Endothelial cell (in vitro differentiated cells): Measurements from ENCODE around the gene UTS2B. TPM values are rescaled to one million over a fixed set of nuclear protein-coding genes. Genes with fewer than 3 reads are reported as not detected.

Experiments
- DNase-seq: peaks from one replicate; pipeline ENCODE4 v3.0.0; 2021; ENCODE audit warnings: low spot score
- H3K27ac Mint-ChIP-seq: one replicate; pipeline ENCODE4 v1.8.0; 2021; ENCODE audit warnings: mixed read lengths, inconsistent platforms; ENCODE audit not compliant: unreplicated experiment
- H3K27me3 Mint-ChIP-seq: one replicate; pipeline ENCODE4 v1.8.0; 2021; ENCODE audit warnings: mild to moderate bottlenecking, moderate library complexity, mixed read lengths, inconsistent platforms; ENCODE audit not compliant: unreplicated experiment
- H3K36me3 Mint-ChIP-seq: one replicate; pipeline ENCODE4 v1.8.0; 2021; ENCODE audit warnings: mild to moderate bottlenecking, low read depth, mixed read lengths, inconsistent platforms; ENCODE audit not compliant: unreplicated experiment
- H3K4me1 Mint-ChIP-seq: one replicate; pipeline ENCODE4 v1.8.0; 2021; ENCODE audit warnings: mild to moderate bottlenecking, mixed read lengths, inconsistent platforms; ENCODE audit not compliant: unreplicated experiment
- H3K4me3 Mint-ChIP-seq: one replicate; pipeline ENCODE4 v1.8.0; 2021; ENCODE audit warnings: mild to moderate bottlenecking, mixed read lengths, inconsistent platforms; ENCODE audit not compliant: unreplicated experiment
- H3K9me3 Mint-ChIP-seq: one replicate; pipeline ENCODE4 v1.8.0; 2021; ENCODE audit warnings: mixed read lengths, inconsistent platforms; ENCODE audit not compliant: unreplicated experiment
- total RNA-seq: library from RNA; stranded (reverse); fragmentation: NEBNext Ultra II Directional; extraction: Animal tissue kit (Norgen Biotek cat#: 25700); gene quantifications from one replicate; pipeline ENCODE4 v1.2.1, GENCODE V29; 2021; ENCODE audit not compliant: unreplicated experiment
- TF ChIP-seq, protein P1 (sequence below): fragments of 200-600 bp; sonication (generic); IDR thresholded peaks from one replicate; pipeline ENCODE4 v1.5.0; 2021; ENCODE audit warnings: antibody characterized with exemption; ENCODE audit not compliant: unreplicated experiment

Gene UTS2B
- total RNA-seq, 1 donor from 2014 or later, result not detected

DNA sequence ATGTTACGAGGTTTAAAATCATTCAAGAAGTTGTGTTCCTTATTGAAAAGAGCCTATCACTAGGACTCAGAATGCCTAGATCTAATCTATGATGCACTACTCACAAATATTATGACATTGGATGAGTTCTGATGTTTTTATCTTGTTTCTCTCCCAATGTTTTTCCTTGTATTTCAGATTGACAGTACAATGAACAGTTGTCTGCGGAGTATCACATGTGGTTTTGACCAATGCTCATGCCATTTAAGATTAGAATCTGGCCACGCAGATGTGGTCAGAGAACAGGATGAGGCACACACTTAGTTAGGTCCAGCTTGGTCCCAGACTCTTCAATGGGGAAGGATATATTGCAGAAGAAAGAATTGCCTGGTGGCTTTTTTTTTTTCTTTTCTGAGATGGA, 26.7 kb downstream of the UTS2B start:
- TF ChIP-seq, protein P1, sequence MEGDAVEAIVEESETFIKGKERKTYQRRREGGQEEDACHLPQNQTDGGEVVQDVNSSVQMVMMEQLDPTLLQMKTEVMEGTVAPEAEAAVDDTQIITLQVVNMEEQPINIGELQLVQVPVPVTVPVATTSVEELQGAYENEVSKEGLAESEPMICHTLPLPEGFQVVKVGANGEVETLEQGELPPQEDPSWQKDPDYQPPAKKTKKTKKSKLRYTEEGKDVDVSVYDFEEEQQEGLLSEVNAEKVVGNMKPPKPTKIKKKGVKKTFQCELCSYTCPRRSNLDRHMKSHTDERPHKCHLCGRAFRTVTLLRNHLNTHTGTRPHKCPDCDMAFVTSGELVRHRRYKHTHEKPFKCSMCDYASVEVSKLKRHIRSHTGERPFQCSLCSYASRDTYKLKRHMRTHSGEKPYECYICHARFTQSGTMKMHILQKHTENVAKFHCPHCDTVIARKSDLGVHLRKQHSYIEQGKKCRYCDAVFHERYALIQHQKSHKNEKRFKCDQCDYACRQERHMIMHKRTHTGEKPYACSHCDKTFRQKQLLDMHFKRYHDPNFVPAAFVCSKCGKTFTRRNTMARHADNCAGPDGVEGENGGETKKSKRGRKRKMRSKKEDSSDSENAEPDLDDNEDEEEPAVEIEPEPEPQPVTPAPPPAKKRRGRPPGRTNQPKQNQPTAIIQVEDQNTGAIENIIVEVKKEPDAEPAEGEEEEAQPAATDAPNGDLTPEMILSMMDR, result no peak
- Mint-ChIP-seq H3K27me3 (peaks cover 2% of the 10 kb centered on the region), H3K27ac (no peak overlapping the region), H3K9me3 (no peaks in the 10 kb centered on the region), H3K4me1 (peaks cover 5% of the 10 kb centered on the region), H3K4me3 (no peak overlapping the region), H3K36me3 (no peaks in the 10 kb centered on the region)
- DNase-seq, result no peak

- H3K9me3 Mint-ChIP-seq, result no peaks in the 10 kb centered on the region
- no peak overlapping the region for H3K27ac Mint-ChIP-seq
- no peak overlapping the region for H3K4me3 Mint-ChIP-seq
- H3K36me3 Mint-ChIP-seq, result no peaks in the 10 kb centered on the region
- no peak for DNase-seq
- H3K27me3 Mint-ChIP-seq, result peaks cover 2% of the 10 kb centered on the region
- peaks cover 5% of the 10 kb centered on the region for H3K4me1 Mint-ChIP-seq
- TF ChIP-seq, protein P1, result no peak
These were observed 27.9 kb downstream of the UTS2B start for GRCh38 chr3:191302451-191302850.

DNA sequence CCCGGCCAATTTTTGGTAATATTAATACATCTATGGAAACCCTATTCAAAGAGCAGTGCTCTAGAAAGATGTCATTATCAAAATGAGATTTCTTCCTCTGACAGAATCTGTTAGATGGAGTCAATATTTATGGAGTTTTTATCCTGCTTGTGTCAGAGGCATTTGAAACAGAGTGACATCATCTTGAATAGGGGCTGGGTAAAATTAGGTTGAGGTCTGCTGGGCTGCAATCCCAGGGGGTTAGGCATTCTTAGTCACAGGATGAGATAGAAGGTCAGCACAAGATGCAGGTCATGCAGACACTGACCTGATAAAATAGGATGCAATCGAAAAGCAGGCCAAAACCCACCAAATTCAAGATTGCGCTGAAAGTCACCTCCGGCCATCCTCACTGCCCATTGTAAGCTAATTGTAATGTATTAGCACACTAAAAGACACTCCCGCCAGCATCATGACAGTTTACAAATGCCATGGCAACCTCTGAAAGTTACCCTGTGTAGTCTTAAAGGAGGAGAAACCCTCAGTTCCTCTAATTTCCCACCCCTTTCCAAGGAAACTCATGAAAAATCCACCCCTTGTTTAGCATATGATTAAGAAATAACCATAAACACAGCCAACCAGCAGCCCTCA, 28.4 kb downstream of the UTS2B start:
- DNase-seq, result no peak
- Mint-ChIP-seq H3K4me3 (no peak overlapping the region), H3K36me3 (no peaks in the 10 kb centered on the region), H3K9me3 (no peaks in the 10 kb centered on the region), H3K27me3 (peaks cover 2% of the 10 kb centered on the region), H3K4me1 (peaks cover 5% of the 10 kb centered on the region), H3K27ac (no peak overlapping the region)
- TF ChIP-seq, protein P1, result no peak

- H3K27ac Mint-ChIP-seq, result no peak overlapping the region
- TF ChIP-seq, protein P1, result no peak
- H3K4me3 Mint-ChIP-seq, result no peak overlapping the region
- H3K9me3 Mint-ChIP-seq, result no peaks in the 10 kb centered on the region
- no peaks in the 10 kb centered on the region for H3K36me3 Mint-ChIP-seq
- H3K27me3 Mint-ChIP-seq, result peaks cover 2% of the 10 kb centered on the region
- H3K4me1 Mint-ChIP-seq, result peaks cover 5% of the 10 kb centered on the region
- DNase-seq, result no peak
These were observed 29.3 kb downstream of the UTS2B start for GRCh38 chr3:191301017-191301416.

- Mint-ChIP-seq H3K27ac (no peak overlapping the region), H3K4me1 (peaks cover 5% of the 10 kb centered on the region), H3K4me3 (no peak overlapping the region), H3K27me3 (peaks cover 2% of the 10 kb centered on the region), H3K36me3 (no peaks in the 10 kb centered on the region), H3K9me3 (no peaks in the 10 kb centered on the region)
- DNase-seq, result no peak
- TF ChIP-seq, protein P1, result no peak
These were observed 29.9 kb downstream of the UTS2B start for GRCh38 chr3:191300422-191300821.
